HL-60/S4 treated with phorbol 12-myristate 13-acetate at 8.2 ng/mL for 4 days and 3 days (cell line): ENCODE data around the gene IGFBP2.

ENCODE experiments used
- in situ Hi-C: fragments of 300-500 bp; cut with MboI; formaldehyde crosslinking; loops from 2 replicates; pipeline ENCODE4 v1.15.0; 2022; ENCODE audit warnings: low sequenced_read_pairs

Gene IGFBP2

DNA sequence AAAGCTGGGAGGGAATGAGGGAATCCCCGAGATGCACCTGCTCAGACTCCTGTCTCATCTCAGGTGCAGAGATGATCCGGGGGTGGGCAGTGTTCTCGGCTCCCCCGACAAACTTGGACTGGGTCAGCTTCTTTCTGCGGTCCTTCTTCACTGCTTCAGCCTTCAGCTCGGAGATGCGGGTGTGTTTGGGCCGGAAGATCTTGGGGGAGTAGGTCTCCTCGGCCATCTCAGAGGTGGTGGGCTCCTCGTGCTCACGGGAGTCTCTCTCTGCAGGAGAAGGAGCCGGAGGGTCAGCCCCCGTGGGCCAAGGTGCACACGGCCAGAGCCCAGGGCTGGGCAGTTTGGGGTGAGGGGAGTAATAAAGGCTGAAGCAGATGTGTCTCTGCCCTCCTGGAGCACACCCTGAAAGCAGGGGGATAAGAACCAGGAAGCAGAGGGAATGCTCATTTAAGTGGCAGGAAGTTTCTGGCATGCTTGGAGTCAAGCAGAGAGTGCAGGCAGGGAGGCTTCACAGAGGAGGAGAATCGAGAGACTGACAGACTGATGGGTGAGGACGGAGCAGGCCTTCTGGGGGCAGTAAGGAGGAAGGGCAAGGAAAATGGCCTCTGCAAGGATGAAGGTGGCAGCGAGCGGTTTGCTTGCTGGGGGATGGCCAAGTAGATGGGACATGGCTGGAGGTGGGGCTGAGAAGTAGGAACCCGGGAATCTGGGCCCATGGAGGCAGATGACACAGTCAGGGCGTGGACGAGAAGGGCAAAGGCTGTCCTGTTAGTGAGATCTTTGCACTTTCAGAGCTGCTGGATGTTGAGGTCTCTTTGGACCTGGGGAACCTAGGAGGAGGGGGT lies 45.8 kb downstream of the IGFBP2 start:
- in situ Hi-C loops = loop anchor here (25.0 kb wide), 2 partner anchors 483 to 1033 kb away; no protein-coding TSS in a partner anchor

DNA sequence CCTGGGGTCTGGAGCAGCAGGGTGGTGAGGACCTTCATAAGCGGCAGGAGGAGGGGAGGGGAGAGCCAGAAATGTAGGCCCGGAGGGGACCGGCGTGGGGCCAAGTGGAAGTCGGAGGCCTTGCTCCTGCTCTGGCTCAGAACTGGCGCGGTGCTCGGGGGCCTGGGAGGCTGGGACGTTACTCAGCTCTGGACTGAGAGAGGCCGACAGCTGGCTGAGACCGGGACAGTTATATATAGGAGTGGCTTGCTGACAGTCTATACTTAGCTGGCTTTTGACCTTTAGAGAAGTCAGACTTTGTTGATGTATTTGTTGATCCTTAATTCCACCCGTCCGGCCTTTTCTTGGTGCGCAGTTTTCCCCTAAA lies 46.4 kb downstream of the IGFBP2 start:
- in situ Hi-C loops = loop anchor here (10.0 to 25.0 kb wide), 3 partner anchors 483 to 1033 kb away; no protein-coding TSS in a partner anchor

DNA sequence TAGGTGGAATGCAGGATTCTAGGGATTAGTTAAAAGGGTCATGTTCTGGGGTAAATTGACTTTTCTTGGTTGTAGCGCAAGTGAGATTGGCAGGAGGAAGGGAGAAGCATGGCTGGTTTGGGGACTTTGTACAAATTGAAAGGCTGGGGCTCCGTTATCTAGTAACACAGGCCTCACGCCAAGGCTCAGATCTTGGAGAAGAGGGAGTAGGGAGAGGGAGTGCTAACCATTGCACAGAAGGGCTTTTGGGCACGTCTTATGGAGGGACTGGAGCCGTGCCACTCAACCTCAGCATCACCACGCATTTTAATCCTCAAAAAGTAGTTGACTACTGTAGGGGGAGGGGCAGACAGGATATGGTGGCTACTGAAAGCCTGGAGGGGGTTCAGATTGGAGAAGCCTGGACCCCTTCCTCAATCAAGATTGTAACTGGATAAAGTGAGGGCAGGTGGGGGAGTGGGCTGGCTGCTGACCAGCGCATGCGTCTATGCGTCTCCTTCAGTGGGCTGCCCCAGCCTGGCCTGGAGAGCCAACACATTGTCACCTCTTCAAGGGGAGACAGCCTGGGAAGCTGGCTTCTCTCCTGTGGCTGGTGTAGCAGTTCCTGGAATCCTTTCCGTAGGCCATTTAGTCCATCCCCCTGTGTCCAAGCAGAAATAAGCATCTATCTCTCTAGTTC lies 47.9 kb downstream of the IGFBP2 start:
- in situ Hi-C loops = loop anchor here (10.0 to 25.0 kb wide), 3 partner anchors 481 to 1031 kb away; no protein-coding TSS in a partner anchor

DNA sequence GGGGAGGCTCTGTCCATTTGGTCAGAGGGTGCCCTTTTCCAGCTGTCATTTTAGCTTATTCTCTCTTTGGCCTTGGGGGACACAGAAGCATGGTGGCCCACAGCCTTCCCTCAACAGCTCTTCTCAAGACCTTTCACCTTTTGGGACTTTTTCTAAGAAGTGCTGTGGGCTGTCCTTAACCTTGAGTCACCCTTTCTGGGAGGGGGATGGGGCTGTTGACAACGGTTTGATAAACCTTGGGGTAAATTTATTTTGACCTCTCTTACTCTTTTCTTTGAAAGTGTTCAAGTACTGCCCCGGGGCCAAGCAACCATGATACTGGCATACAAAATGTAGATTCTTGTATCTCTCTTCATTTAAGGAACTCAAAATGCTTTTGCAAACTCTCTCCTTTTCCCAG lies 48.5 kb downstream of the IGFBP2 start:
- in situ Hi-C loops = loop anchor here (10.0 to 25.0 kb wide), 3 partner anchors 481 to 1031 kb away; no protein-coding TSS in a partner anchor

DNA sequence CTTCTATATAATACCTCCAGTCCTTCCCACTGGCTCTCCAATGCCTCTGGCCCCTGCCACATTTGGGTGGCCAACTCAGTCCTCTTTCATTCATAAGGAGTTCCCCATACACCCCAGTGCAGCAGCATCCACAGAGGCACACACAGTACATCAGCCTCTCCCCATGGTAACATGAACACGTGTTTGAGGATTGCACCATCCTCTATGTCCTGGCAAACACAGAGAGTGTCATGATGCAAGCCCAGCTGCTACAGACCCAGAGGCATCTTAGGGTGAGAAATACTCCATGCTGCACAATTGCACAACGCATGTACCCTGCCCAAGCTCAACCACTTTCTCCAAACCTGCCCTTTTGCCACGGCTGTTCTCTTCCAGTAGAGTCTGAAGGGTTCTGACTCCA lies 50.6 kb downstream of the IGFBP2 start:
- in situ Hi-C loops = loop anchor here (10.0 to 25.0 kb wide), 3 partner anchors 478 to 1028 kb away; no protein-coding TSS in a partner anchor

DNA sequence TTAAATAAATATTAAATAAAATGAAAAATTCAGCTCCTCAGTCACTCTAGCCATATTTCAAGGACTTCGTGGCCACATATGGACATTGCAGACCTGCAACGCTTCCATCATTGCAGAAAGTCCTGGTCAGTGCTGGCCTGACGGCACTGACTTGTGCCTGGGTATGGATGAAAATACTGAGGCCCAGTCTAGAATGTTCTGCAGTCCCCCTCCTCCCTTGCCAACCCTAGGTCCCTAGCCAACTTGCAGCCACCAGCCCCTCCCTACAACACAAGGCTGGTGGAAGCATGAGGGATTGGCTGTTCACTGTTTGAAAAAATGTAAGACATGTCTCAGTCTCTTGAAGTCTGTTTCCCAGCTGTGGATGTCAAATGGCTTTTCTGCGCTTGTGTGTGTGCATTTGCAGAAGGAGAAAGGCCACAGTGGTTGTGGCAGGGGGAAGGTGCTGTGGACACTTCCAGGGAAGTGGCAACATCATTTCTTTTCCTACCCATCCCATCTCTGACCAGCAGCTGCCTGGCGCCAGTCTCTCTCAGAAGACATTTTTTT lies 52.2 kb downstream of the IGFBP2 start:
- in situ Hi-C loops = loop anchor here (10.0 to 25.0 kb wide), 3 partner anchors 477 to 1027 kb away; no protein-coding TSS in a partner anchor

DNA sequence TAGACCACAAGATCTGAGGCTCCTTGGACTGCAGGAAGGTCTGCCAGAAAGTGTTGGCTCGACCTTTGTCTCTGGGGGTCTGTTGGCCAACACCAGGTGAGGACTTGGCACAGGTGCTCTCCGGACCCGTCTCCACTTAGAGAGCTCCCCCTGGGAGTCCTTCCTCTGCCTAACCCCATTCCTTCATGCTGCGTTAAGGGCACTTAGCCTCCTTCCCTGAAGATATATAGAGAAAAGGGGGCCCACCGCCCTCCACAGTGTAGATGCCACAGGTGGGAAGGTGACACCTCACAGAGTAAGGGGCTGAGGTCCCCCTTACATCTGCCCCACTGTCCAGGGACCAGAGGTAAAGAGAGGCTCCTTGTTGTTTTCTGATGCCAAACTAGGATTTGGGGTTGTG lies 53.9 kb downstream of the IGFBP2 start:
- in situ Hi-C loops = loop anchor here (10.0 to 25.0 kb wide), 3 partner anchors 475 to 1025 kb away; no protein-coding TSS in a partner anchor

DNA sequence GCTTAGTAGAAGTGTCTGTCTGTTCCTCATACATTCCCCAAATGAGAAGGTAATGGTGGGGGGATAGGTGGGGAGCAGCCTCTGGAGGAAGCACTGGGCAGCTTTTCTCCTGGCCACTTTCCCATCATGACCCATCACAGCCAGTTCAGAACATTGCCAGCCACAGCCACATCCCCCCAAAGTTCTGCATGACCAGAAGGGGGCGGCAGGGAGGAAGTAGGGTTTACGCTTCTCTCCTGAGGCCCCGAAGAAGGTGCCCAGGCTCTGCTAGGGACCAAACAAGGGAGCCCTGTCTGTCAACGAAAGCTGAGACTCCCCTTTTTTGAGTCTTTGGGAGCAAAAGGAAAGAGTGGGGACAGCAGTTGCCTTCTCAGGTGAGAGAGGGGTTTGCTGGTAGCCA lies 54.4 kb downstream of the IGFBP2 start:
- in situ Hi-C loops = loop anchor here (10.0 to 25.0 kb wide), 3 partner anchors 475 to 1025 kb away; no protein-coding TSS in a partner anchor

DNA sequence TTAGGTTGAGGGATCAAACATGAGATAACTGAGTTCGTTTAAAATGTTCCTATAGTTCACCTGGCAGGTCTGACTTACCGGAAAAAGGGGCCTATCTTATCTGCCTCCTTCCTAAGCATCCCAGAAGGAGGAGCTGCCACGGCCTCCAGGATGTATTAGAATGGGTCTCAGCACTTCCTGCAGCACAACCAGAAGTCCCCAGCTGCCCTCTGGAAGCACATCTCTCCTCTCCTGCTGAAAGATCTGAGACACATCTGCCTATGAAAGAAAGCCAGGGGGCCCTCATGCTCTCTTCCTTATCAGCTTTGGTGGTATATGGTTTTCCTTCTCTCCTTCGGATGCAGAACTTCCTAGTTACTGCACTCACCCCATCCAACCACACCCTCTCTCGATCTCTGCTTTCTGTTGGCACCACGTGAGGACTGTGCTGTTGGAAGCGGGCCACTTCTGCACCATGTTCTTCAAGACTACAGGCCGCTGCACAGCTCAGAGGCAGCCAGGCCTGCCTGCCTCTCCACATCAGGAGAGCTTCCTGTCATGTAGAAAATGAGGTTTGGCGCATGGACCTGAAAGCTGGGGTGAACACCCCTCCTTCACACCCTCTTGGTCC lies 55.6 kb downstream of the IGFBP2 start:
- in situ Hi-C loops = loop anchor here (10.0 to 25.0 kb wide), 3 partner anchors 473 to 1023 kb away; no protein-coding TSS in a partner anchor

DNA sequence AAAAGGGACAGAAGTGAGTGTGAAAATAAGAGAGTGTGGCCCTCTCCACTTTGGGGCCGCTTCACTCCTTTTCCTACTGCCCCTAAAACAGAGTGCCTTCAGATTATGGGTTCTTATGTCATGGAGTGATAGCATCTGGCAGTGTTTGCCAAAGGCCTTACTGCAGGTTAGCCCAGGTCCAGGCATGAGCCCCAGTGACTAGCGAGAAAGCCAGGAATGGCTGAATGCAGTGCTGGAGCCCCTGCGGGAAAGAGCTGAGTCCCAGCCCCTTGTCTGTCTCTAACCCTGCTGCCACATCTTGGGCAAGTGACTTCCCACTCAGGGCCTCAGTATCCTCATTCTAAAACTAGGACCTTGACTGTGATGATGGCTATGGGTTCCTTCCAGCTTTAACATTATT lies 56.2 kb downstream of the IGFBP2 start:
- in situ Hi-C loops = loop anchor here (10.0 to 25.0 kb wide), 3 partner anchors 473 to 1023 kb away; no protein-coding TSS in a partner anchor

DNA sequence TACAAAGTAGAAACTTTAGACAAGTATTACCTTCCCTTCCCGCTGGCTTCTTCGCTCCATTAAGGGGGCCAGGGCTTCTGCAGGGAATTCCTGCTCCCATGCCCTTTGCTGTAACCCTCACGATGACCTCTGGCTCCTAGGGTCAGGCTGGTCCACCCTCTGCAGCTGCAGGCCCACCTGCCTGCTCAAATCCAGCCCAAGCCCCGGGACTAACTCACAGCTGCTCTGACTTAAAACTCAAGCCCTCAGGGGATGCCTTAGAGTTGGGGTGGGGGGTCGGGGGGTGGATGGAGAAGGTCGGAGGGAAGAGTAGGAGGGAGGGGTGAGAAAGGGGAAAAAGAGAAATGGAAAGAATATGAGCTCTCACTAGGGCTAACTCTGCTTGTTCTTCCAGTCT lies 57.2 kb downstream of the IGFBP2 start:
- in situ Hi-C loops = loop anchor here (25.0 kb wide), 2 partner anchors 472 to 1022 kb away; no protein-coding TSS in a partner anchor

DNA sequence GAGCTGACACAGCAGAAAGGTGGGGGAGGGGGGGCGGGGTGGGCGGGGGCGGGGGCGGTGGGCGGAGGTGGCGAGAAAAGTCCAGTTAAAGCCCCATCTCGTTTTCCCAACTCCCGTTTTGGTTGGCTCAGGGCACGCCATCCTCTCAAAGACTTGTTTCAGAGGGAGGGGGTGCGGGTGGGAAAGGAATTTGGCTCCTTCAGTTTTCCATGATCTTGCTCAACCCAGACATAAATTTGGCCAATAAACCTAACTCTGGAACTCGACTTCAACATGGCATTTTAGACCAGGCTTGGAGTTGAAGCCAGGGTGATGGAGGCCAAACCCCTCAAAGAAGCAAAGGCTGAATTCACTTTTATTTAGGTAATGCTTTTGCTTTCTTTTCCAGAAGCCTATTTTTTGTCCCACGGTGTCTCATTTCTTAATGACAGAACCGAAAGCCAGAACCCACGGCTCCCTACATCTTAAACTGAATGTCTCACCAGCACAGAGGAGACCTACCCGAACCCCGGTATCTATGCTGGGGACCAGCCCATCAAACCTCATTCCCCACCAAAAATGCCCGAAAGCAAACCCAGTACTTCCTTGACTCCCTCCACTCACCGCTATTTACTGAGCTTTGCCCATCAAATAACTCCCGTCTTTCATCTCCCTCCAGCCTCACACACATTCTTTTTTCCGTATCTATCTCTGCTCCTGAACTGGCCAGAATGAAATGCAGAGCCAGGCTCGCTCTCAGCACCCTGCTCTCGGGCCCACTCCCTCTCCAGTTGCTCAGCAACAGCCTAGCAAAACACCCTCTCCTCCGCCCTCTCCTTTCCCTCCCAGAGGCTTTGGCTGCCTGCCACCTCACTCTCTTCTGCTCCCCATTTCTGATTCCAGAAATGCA lies 57.9 kb downstream of the IGFBP2 start:
- in situ Hi-C loops = loop anchor here (25.0 kb wide), 2 partner anchors 471 to 1021 kb away; no protein-coding TSS in a partner anchor

DNA sequence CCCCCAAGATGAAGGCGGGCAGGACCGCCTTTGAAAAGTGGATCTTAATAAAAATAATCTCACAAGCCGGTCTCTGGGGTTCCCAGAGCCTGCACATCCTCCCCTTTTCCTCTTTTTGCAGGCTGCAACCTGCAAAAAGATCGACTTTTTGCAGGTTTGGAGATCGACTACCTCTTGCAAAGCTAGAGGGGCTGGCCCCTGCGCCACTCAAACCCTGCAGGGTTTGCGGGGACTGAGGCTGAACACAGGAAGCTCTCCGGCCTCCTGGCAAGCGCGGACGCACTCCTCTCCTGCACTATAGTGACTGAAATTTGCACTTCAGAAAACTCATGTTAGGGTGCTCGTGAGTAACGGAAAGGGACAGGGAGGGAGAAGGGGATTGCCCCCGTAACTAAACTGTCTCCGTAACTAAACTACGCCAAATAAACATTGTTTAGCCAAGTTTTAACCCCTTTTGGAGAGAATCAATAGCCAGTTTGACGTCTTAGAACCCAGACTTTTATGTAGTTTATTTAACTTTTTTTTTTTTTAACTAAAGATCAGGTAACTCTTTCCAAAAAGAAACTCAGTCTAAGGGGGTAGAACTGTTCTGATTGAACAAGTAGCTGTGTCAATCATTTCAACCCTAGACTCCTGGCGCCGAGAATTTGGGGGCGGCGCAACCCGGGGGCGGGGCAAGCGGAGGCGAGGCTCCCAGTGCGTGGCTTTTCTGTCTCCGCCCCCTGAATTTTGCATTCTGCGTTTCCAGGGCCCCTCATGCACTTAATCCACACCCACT lies 59.6 kb downstream of the IGFBP2 start:
- in situ Hi-C loops = loop anchor here (25.0 kb wide), 2 partner anchors 469 to 1019 kb away; no protein-coding TSS in a partner anchor

DNA sequence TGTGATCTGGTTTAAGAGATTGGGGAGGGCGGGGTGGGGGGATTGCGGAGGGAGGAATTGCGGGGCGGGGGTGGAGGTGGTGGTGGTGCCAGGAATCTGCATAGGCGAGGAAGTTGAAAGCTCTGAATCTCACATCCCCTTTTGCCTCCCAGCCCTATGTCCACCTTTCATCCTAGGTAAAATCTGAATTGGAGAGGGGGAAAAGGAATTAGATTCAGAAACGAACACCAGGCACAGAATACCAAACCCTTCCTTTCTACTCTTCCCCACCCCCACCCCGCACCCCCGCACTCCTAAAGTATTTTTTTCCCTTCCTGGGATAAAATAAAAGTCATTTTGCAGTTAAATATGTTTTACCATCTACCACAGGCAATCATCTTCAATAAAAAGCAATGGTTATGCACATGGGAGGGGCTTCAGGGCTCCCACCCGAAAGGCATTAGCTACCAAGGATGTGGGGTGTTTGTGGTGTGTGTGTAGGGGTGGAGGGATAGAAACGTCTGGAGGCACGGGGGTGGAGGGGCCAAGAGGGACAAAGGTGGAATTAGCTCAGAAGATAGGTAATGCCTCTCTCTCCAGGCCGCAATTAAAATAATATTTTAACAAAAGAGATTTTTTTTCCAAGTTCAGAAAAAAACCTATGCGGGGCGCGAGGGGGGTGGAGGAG lies 60.3 kb downstream of the IGFBP2 start:
- in situ Hi-C loops = loop anchor here (25.0 kb wide), 2 partner anchors 469 to 1019 kb away; no protein-coding TSS in a partner anchor

DNA sequence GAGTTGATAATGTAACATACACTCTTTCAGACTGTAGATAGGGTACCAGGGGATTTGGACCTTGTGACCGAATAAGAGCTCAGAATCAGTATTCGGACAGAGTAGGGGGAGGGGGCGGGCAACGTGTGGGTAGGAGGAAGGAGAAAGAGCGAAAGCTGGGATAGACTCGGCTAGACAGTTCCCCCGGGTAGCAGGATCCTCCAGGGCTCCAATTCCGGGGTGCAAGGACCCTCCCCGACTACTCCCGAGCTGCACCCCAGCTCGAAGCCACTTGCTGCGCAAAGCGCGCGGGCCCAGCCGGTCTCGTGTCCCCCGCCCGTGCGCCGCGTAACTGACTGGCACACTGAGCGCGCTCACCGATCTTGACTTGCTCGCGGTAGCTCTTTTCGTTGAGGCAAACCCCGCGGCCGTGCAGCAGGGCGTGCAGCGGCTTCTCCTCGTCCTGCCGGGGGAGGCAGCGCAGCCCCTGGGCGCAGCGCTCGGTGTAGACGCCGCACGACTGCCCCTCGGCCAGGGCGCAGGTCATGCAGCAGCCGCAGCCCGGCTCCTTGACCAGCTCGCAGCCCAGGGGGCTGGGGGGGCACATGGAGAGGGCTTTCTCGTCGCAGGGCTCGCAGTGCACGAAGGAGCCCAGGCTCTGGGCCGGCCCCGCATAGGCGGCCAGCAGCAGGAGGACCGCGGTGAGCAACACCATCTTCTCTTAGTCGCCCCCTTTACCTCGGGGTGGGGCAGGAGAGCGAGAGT lies 61.0 kb downstream of the IGFBP2 start:
- in situ Hi-C loops = loop anchor here (25.0 kb wide), 2 partner anchors 468 to 1018 kb away; no protein-coding TSS in a partner anchor

DNA sequence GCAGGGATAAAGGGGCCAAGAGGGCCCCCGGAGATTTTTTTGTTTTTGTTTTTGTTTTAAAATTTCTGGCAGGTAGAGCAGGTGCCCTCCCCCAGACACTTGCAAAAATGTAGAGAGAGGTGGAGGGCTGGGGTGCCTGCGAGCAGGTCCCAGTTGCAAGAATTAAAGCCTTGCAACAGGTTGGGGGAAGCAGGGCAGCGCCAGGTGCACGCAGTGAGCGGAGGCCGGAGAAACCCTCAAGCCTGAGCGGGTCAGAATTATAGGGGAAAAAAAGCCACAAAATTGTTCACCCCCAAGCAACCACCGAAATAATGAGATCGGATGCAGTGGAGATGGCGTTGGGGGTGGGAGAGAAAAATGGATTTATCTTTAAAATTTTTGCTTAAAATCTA lies 61.6 kb downstream of the IGFBP2 start:
- in situ Hi-C loops = loop anchor here (25.0 kb wide), 2 partner anchors 467 to 1017 kb away; no protein-coding TSS in a partner anchor

DNA sequence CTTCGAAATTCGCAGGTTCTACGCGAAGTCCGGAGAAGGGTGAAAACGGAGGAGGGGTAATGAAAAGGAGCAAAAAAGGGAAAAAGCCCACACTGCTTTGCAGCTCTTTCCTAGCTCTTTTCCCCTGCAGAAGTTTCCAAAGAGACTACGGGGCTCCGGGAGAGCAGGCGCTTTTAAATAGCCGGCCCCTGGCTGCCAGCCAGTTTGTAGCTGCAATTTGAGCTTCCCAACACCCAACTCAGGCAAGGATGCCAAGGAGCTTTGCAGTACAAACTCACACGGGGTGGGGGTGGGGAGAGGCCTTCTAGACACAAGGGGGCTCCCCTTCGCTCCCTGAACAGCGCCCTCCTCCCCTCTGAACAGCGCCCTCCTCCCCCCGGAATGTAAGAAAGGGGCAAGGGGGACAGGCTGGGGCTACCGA lies 62.2 kb downstream of the IGFBP2 start, which contains the start of gene IGFBP5:
TSS of gene IGFBP5 (minus strand) at position 149 of the 421 bp plus-strand sequence. CDS start 774 bp downstream, outside the sequence.
- in situ Hi-C loops = loop anchor here (25.0 kb wide), 2 partner anchors 467 to 1017 kb away; no protein-coding TSS in a partner anchor
